ENCODE data around the gene CLDND2.

CLDND2 gene

GRCh38 chr19:51338563-51339312, 30.1 kb downstream of the CLDND2 start (continued):
- TF ChIP-seq PATZ1 (tag by site-specific recombination; IDR thresholded peaks at IDR 0.05) (peak; percentile 65), ZNF146 (tag by site-specific recombination; IDR thresholded peaks at IDR 0.05) (no peak), GLIS1 (tag by site-specific recombination; IDR thresholded peaks at IDR 0.05) (peak; percentile 57; the same call in 1 of the 2 replicates), ZNF660 (tag by site-specific recombination; IDR thresholded peaks at IDR 0.05) (0 out of 2 replicates have a peak, but pooled peaks have one; percentile 42), ZNF654 (tag by site-specific recombination; IDR thresholded peaks at IDR 0.05; ENCODE audit: low read depth) (peak; percentile 46), PRDM1 (tag by site-specific recombination; IDR thresholded peaks at IDR 0.05) (peak; percentile 82)

- ChIA-PET POLR2A (no interaction called here), CTCF (interaction anchor here (0.6 to 3.1 kb wide), 29 partner anchors 9 to 333 kb away, joined by 3 to 16 read pairs (median 3); partner anchors contain the start of genes NKG7 and SIGLEC10)
- H3K9me3 ChIP-seq (ENCODE audit: control insufficient read depth, insufficient read depth, low read depth, low read length), result no peaks in the 10 kb centered on the region
- no peak overlapping the region for H3K27ac ChIP-seq (ENCODE audit: extremely low read depth, low read depth, low read length)
- no peak overlapping the region for H3K4me3 ChIP-seq (ENCODE audit: low read depth, low read length)
- 0 out of 2 replicates have a peak, but pooled peaks cover 8% of the 10 kb centered on the region for H3K4me1 ChIP-seq (ENCODE audit: control insufficient read depth, insufficient read depth, low read length)
- TF ChIP-seq ZNF2 (tag by site-specific recombination; IDR thresholded peaks at IDR 0.05) (no peak), REST (tag by site-specific recombination; IDR thresholded peaks at IDR 0.05) (no peak), ZNF837 (tag by site-specific recombination; IDR thresholded peaks at IDR 0.05) (no peak), ZNF548 (tag by site-specific recombination; IDR thresholded peaks at IDR 0.05) (no peak), ZNF747 (tag by site-specific recombination; IDR thresholded peaks at IDR 0.05) (no peak)
- no peaks in the 10 kb centered on the region for H3K36me3 ChIP-seq (ENCODE audit: control insufficient read depth in 2 of 2, insufficient read depth in 1 of 2, low read length in 2 of 2)
These were observed 30.8 kb downstream of the CLDND2 start for GRCh38 chr19:51337861-51338562.

GRCh38 chr19:51337141-51337860, 31.5 kb downstream of the CLDND2 start:
- Histone ChIP-seq H3K36me3 (ENCODE audit: control insufficient read depth in 2 of 2, insufficient read depth in 1 of 2, low read length in 2 of 2) (no peaks in the 10 kb centered on the region), H3K27ac (ENCODE audit: extremely low read depth, low read depth, low read length) (no peak overlapping the region), H3K4me1 (ENCODE audit: control insufficient read depth, insufficient read depth, low read length) (0 out of 2 replicates have a peak, but pooled peaks cover 8% of the 10 kb centered on the region), H3K4me3 (ENCODE audit: low read depth, low read length) (no peak overlapping the region), H3K9me3 (ENCODE audit: control insufficient read depth, insufficient read depth, low read depth, low read length) (no peaks in the 10 kb centered on the region)
- no peak for TF ChIP-seq PBX3 (CRISPR knock-in tag; IDR thresholded peaks at IDR 0.05)
- no peak for TF ChIP-seq ZNF24 (tag by site-specific recombination; IDR thresholded peaks at IDR 0.05)
- TF ChIP-seq SALL2 (tag by site-specific recombination; IDR thresholded peaks at IDR 0.05; ENCODE audit: borderline replicate concordance), result no peak
- no peak for TF ChIP-seq ZNF19 (tag by site-specific recombination; IDR thresholded peaks at IDR 0.05; ENCODE audit: low read depth)
- no peak for TF ChIP-seq ZNF549 (tag by site-specific recombination; IDR thresholded peaks at IDR 0.05)
- no peak for TF ChIP-seq ZNF548 (tag by site-specific recombination; IDR thresholded peaks at IDR 0.05)
- TF ChIP-seq SCRT2 (tag by site-specific recombination; IDR thresholded peaks at IDR 0.05), result no peak
- POLR2A ChIA-PET, result interaction anchor here (0.6 kb wide), 1 partner anchor 33 kb away, joined by 3 read pairs; no protein-coding TSS in a partner anchor
- CTCF ChIA-PET, result interaction anchor here (0.6 to 3.1 kb wide), 10 partner anchors 13 to 320 kb away, joined by 3 to 16 read pairs (median 4); no protein-coding TSS in a partner anchor
